Measurements from ENCODE around the gene TARS1. TPM values are rescaled to one million over a fixed set of nuclear protein-coding genes. Genes with fewer than 3 reads are reported as not detected.
"Not testable (repeated sequence)": the region's sequence is repeated elsewhere in the genome, so short reads cannot be mapped to it uniquely, and the experiment has no call there.

Gene TARS1
- total RNA-seq, 4 donors from 2014 or later: 30.0 to 60.0 (median 39.2) TPM

DNA sequence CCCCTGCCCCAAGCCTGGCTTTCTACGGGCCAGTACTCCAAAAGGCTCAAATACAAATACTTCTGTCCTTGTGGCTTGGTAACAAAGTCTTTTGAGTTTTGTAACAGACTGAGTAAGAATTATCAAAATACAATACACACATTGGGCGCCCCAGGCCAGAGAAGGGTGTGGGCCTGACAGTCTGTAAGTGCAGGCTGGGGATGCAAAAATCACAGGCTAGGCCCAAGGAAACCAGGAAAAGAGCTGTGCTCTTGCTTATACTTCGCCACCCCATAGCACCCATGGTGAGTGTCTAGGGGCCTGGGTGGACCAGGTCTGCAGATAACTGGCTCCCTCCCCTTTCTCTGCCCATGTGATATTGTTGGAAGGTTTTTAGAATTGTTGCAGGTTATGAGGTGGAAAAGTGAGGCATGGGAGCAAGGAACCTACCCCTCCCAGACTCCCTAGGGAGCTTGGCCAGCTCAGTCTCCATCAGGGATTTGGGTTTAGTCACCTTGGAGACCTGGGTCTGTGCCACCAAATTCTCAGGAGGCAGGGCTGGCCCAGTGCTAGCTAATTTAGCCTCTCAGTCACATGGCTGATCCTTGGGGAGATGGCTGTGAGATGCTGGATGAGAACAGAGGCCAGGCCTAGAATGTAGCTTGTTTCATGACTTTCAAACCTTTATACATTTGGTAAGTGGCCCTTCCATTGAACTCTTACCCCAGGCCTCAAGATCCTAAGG lies 72.9 kb downstream of the TARS1 start:
- no peak overlapping the region for H3K27ac ChIP-seq
- no peaks in the 10 kb centered on the region for H3K9me3 ChIP-seq
- no peak overlapping the region for H3K4me3 ChIP-seq
- H3K4me1 ChIP-seq: no peaks in the 10 kb centered on the region
- H3K27me3 ChIP-seq: no peaks in the 10 kb centered on the region
- TF ChIP-seq POLR2A (IDR thresholded peaks at IDR 0.05) (no peak), EP300 (IDR thresholded peaks at IDR 0.05) (no peak), CTCF (IDR thresholded peaks at IDR 0.05) (no peak), POLR2AphosphoS5 (IDR thresholded peaks at IDR 0.05) (no peak)
- no peak for DNase-seq (ENCODE audit: low spot score in 2 of 2)
- no peaks in the 10 kb centered on the region for H3K36me3 ChIP-seq
- 96% methylated on average over 3 of the region's 3 CpGs for WGBS

DNA sequence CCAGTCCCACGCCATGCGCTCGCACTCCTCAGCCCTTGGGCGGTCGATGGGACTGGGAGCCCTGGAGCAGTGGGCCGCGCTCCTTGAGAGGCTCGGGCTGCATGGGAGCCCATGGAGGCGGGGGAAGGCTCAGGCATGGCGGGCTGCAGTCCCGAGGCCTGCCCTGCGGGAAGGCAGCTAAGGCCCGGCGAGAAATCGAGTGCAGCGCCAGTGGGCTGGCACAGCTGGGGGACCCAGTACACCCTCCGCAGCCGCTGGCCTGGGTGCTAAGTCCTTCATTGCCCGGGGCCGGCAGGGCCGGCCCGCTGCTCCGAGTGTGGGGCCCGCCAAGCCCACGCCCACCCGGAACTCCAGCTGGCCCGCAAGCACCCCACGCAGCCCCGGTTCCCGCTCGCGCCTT lies 74.6 kb downstream of the TARS1 start:
- not testable (repeated sequence) for DNase-seq (ENCODE audit: low spot score in 2 of 2); H3K4me1 ChIP-seq; H3K4me3 ChIP-seq; H3K27me3 ChIP-seq; H3K9me3 ChIP-seq; H3K27ac ChIP-seq; H3K36me3 ChIP-seq
- WGBS: 98% methylated on average over 11 of the region's 32 CpGs

DNA sequence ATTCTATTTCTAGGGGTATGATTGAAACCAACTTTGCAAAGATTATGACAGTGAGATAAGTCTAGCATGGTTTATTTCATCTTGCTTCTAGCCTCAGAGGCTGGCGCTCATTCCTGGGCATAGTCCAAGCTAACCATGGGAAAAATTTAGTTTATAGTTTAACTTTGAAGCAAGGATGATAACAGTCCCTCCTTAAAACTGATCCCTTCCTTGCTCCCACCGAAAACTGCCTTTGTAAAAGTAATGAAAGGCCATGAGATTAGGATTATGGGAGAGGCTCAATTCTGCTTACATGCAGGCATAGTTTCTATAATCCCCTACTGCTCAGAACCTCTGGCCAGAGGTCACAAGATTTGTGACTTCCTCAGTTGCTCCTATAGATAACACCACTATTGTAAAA lies 75.7 kb downstream of the TARS1 start:
- no peaks in the 10 kb centered on the region for H3K9me3 ChIP-seq
- WGBS: 84% methylated on average over 2 of the region's 2 CpGs

More for the DNA sequence above, 75.7 kb downstream of the TARS1 start:
- Histone ChIP-seq H3K4me1 (no peaks in the 10 kb centered on the region), H3K36me3 (no peaks in the 10 kb centered on the region), H3K27me3 (no peaks in the 10 kb centered on the region), H3K27ac (no peak overlapping the region), H3K4me3 (no peak overlapping the region)
- no peak for TF ChIP-seq EP300 (IDR thresholded peaks at IDR 0.05)
- no peak for TF ChIP-seq POLR2A (IDR thresholded peaks at IDR 0.05)
- TF ChIP-seq POLR2AphosphoS5 (IDR thresholded peaks at IDR 0.05): no peak
- no peak for TF ChIP-seq CTCF (IDR thresholded peaks at IDR 0.05)
- no peak for DNase-seq (ENCODE audit: low spot score in 2 of 2)

All from suprapubic skin (tissue), 4 donors.